SK-N-SH treated with all-trans-retinoic acid at 6 μM for 48 hours (cell line): Measurements from ENCODE around the gene MBNL3.

Experiments used
- ATAC-seq: fragments of 200-7000 bp; cut with Tn5 transposase; 3 replicates; pipeline ENCODE4 v1.9.1; 2020; ENCODE audit warnings: mild to moderate bottlenecking, moderate library complexity
- ARNTL ChIP-seq: fragments of 450-650 bp; formaldehyde crosslinking; IDR thresholded peaks from 2 replicates; pipeline ENCODE4 v1.5.0; 2020; ENCODE audit warnings: low read depth, mild to moderate bottlenecking, moderate library complexity, borderline replicate concordance
- BACH2 ChIP-seq: fragments of 250-450 bp; sonication (Bioruptor Pico); IDR thresholded peaks from 2 replicates; pipeline ENCODE4 v1.9.0; 2021; ENCODE audit warnings: mild to moderate bottlenecking, borderline replicate concordance
- CSDC2 ChIP-seq: fragments of 250-450 bp; sonication (Bioruptor Pico); IDR thresholded peaks from 2 replicates; pipeline ENCODE4 v1.5.0; 2020; ENCODE audit warnings: mild to moderate bottlenecking, moderate library complexity
- ESRRG ChIP-seq: fragments of 250-450 bp; sonication (Bioruptor Pico); IDR thresholded peaks from 2 replicates; pipeline ENCODE4 v1.6.1; 2021; ENCODE audit warnings: mild to moderate bottlenecking
- GLIS3 ChIP-seq: fragments of 250-450 bp; sonication (Bioruptor Pico); IDR thresholded peaks from 2 replicates; pipeline ENCODE4 v1.5.0; 2020; ENCODE audit warnings: mild to moderate bottlenecking, moderate library complexity
- ISL1 ChIP-seq: fragments of 250-450 bp; sonication (Bioruptor Pico); IDR thresholded peaks from 2 replicates; pipeline ENCODE4 v2.1.2; 2022; ENCODE audit warnings: mild to moderate bottlenecking, moderate library complexity
- OSR1 ChIP-seq: fragments of 250-450 bp; sonication (Bioruptor Pico); IDR thresholded peaks from 2 replicates; pipeline ENCODE4 v1.8.0; 2022; ENCODE audit warnings: moderate library complexity, mild to moderate bottlenecking, inconsistent platforms
- PPARA ChIP-seq: fragments of 250-450 bp; sonication (Bioruptor Pico); IDR thresholded peaks from 2 replicates; pipeline ENCODE4 v1.5.0; 2020; ENCODE audit warnings: mild to moderate bottlenecking, borderline replicate concordance
- RARB ChIP-seq: fragments of 250-450 bp; sonication (Bioruptor Pico); IDR thresholded peaks from 2 replicates; pipeline ENCODE4 v1.8.0; 2021; ENCODE audit warnings: mild to moderate bottlenecking, moderate library complexity
- SNAI2 ChIP-seq: fragments of 250-450 bp; sonication (Bioruptor Pico); IDR thresholded peaks from 2 replicates; pipeline ENCODE4 v1.5.0; 2020; ENCODE audit warnings: mild to moderate bottlenecking, moderate library complexity
- TCF4 ChIP-seq: fragments of 250-450 bp; sonication (Bioruptor Pico); IDR thresholded peaks from 2 replicates; pipeline ENCODE4 v1.8.0; 2021; ENCODE audit warnings: mild to moderate bottlenecking, moderate library complexity, borderline replicate concordance
- TOX ChIP-seq: fragments of 250-450 bp; sonication (Bioruptor Pico); IDR thresholded peaks from 2 replicates; pipeline ENCODE4 v1.8.0; 2021; ENCODE audit warnings: mild to moderate bottlenecking, moderate library complexity, borderline replicate concordance
- ZFP3 ChIP-seq: fragments of 250-450 bp; sonication (Bioruptor Pico); IDR thresholded peaks from 2 replicates; pipeline ENCODE4 v1.5.0; 2020; ENCODE audit warnings: mild to moderate bottlenecking, moderate library complexity
- ZFP30 ChIP-seq: fragments of 450-650 bp; formaldehyde crosslinking; IDR thresholded peaks from 2 replicates; pipeline ENCODE4 v1.5.0; 2022; ENCODE audit warnings: mild to moderate bottlenecking, moderate library complexity
- ZNF70 ChIP-seq: fragments of 450-650 bp; formaldehyde crosslinking; IDR thresholded peaks from 2 replicates; pipeline ENCODE4 v1.5.0; 2020; ENCODE audit warnings: mild to moderate bottlenecking, moderate library complexity
- ZNF8 ChIP-seq: fragments of 450-650 bp; formaldehyde crosslinking; IDR thresholded peaks from 2 replicates; pipeline ENCODE4 v1.5.0; 2020; ENCODE audit warnings: mild to moderate bottlenecking, moderate library complexity
- TF ChIP-seq, protein P1 (sequence below): fragments of 250-450 bp; sonication (Bioruptor Pico); IDR thresholded peaks from 2 replicates; pipeline ENCODE4 v1.8.0; 2020; ENCODE audit warnings: mild to moderate bottlenecking, moderate library complexity, borderline replicate concordance
- TF ChIP-seq, protein P2 (sequence below): fragments of 250-450 bp; sonication (Bioruptor Pico); IDR thresholded peaks from 2 replicates; pipeline ENCODE4 v1.5.0; 2020; ENCODE audit warnings: mild to moderate bottlenecking, moderate library complexity
- TF ChIP-seq, protein P3 (sequence below): fragments of 250-450 bp; sonication (Bioruptor Pico); IDR thresholded peaks from 2 replicates; pipeline ENCODE4 v1.5.1; 2020; ENCODE audit warnings: low read depth, mild to moderate bottlenecking, moderate library complexity
- TF ChIP-seq, protein P4 (sequence below): fragments of 250-450 bp; sonication (Bioruptor Pico); IDR thresholded peaks from 2 replicates; pipeline ENCODE4 v1.5.1; 2021; ENCODE audit warnings: mild to moderate bottlenecking, moderate library complexity

MBNL3 gene

DNA sequence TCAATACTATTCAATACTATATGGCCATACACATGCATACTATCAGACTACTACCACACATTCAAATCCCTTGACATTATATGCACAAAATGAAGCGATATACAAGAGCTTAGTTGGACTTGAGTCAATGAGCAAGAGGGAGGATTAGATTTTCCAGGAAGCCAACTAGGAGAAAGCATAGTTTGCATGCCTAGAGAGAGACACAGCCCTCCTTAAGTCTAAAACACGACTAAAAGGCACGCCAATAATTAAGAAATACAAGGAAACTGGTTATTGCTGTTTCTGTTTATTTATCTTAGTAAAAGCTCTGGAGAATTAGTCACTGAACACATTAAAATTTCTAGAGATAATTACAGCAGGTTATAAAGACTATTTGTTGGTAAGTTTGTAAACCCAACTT lies 21.8 kb downstream of the MBNL3 start:
- no peak for ATAC-seq

DNA sequence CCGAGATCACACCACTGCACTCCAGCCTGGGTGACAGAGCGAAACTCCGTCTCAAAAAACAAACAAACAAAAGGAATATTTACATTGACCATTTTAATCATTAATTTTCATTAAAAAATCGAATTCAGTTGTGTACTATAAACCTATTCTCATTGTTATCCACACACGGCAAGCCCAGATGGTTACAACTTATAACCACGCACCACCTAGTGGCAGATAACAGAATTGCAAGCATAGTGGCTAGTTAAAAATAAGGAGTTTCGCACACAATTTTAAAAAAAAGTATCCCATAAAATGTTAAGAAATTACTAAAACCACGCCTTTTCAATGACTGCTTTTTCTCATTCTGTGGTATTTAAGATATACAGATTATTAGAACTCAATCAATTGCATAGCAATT lies 25.4 kb downstream of the MBNL3 start:
- TF ChIP-seq ZFP30 (CRISPR knock-in tag) = no peak
- TF ChIP-seq ZNF8 (CRISPR knock-in tag) = no peak
- TF ChIP-seq ZNF70 = no peak
- TF ChIP-seq TCF4 = no peak
- TF ChIP-seq PPARA = no peak
- TF ChIP-seq ESRRG = no peak
- TF ChIP-seq, protein P1, sequence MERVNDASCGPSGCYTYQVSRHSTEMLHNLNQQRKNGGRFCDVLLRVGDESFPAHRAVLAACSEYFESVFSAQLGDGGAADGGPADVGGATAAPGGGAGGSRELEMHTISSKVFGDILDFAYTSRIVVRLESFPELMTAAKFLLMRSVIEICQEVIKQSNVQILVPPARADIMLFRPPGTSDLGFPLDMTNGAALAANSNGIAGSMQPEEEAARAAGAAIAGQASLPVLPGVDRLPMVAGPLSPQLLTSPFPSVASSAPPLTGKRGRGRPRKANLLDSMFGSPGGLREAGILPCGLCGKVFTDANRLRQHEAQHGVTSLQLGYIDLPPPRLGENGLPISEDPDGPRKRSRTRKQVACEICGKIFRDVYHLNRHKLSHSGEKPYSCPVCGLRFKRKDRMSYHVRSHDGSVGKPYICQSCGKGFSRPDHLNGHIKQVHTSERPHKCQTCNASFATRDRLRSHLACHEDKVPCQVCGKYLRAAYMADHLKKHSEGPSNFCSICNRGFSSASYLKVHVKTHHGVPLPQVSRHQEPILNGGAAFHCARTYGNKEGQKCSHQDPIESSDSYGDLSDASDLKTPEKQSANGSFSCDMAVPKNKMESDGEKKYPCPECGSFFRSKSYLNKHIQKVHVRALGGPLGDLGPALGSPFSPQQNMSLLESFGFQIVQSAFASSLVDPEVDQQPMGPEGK (CRISPR knock-in tag) = no peak
- TF ChIP-seq, protein P2, sequence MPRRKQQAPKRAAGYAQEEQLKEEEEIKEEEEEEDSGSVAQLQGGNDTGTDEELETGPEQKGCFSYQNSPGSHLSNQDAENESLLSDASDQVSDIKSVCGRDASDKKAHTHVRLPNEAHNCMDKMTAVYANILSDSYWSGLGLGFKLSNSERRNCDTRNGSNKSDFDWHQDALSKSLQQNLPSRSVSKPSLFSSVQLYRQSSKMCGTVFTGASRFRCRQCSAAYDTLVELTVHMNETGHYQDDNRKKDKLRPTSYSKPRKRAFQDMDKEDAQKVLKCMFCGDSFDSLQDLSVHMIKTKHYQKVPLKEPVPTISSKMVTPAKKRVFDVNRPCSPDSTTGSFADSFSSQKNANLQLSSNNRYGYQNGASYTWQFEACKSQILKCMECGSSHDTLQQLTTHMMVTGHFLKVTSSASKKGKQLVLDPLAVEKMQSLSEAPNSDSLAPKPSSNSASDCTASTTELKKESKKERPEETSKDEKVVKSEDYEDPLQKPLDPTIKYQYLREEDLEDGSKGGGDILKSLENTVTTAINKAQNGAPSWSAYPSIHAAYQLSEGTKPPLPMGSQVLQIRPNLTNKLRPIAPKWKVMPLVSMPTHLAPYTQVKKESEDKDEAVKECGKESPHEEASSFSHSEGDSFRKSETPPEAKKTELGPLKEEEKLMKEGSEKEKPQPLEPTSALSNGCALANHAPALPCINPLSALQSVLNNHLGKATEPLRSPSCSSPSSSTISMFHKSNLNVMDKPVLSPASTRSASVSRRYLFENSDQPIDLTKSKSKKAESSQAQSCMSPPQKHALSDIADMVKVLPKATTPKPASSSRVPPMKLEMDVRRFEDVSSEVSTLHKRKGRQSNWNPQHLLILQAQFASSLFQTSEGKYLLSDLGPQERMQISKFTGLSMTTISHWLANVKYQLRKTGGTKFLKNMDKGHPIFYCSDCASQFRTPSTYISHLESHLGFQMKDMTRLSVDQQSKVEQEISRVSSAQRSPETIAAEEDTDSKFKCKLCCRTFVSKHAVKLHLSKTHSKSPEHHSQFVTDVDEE = no peak
- no peak for TF ChIP-seq RARB (CRISPR knock-in tag)
- TF ChIP-seq ISL1 (CRISPR knock-in tag) = no peak
- TF ChIP-seq BACH2 = no peak
- no peak for TF ChIP-seq ZFP3
- TF ChIP-seq, protein P3, sequence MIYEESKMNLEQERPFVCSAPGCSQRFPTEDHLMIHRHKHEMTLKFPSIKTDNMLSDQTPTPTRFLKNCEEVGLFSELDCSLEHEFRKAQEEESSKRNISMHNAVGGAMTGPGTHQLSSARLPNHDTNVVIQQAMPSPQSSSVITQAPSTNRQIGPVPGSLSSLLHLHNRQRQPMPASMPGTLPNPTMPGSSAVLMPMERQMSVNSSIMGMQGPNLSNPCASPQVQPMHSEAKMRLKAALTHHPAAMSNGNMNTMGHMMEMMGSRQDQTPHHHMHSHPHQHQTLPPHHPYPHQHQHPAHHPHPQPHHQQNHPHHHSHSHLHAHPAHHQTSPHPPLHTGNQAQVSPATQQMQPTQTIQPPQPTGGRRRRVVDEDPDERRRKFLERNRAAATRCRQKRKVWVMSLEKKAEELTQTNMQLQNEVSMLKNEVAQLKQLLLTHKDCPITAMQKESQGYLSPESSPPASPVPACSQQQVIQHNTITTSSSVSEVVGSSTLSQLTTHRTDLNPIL (CRISPR knock-in tag) = no peak
- TF ChIP-seq GLIS3 (CRISPR knock-in tag) = no peak
- TF ChIP-seq ARNTL (CRISPR knock-in tag) = no peak
- no peak for TF ChIP-seq OSR1 (CRISPR knock-in tag)
- ATAC-seq = no peak

More for the DNA sequence above, 21.8 kb downstream of the MBNL3 start:
- TF ChIP-seq, protein P2 = no peak
- TF ChIP-seq PPARA (no peak), RARB (CRISPR knock-in tag) (no peak), BACH2 (no peak), CSDC2 (CRISPR knock-in tag) (no peak), TOX (no peak), ZFP30 (CRISPR knock-in tag) (no peak)
- TF ChIP-seq, protein P3 (CRISPR knock-in tag) = no peak

DNA sequence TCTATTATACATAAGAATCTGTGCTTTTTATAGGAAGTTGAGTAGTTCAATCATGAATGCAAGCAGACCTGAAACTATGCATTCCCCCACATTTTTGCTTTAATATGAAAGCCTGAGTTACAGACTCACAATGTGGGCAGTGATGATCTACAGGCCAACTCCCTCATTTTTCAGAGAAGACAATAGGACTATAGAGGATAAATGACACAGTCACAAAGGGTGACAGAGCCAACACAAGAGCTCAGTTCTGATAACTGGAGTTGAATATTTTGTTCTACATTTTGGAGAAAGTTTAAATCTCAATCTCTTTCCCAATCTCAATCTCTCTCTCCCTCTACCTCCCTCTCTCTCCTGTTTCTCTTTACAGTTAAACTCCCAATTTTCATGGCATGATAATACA lies 27.0 kb downstream of the MBNL3 start:
- no peak for ATAC-seq
- TF ChIP-seq, protein P1 (CRISPR knock-in tag) = no peak
- no peak for TF ChIP-seq PPARA
- no peak for TF ChIP-seq ZFP30 (CRISPR knock-in tag)
- no peak for TF ChIP-seq SNAI2
- no peak for TF ChIP-seq TCF4
- TF ChIP-seq ZNF8 (CRISPR knock-in tag) = no peak
- TF ChIP-seq, protein P4, sequence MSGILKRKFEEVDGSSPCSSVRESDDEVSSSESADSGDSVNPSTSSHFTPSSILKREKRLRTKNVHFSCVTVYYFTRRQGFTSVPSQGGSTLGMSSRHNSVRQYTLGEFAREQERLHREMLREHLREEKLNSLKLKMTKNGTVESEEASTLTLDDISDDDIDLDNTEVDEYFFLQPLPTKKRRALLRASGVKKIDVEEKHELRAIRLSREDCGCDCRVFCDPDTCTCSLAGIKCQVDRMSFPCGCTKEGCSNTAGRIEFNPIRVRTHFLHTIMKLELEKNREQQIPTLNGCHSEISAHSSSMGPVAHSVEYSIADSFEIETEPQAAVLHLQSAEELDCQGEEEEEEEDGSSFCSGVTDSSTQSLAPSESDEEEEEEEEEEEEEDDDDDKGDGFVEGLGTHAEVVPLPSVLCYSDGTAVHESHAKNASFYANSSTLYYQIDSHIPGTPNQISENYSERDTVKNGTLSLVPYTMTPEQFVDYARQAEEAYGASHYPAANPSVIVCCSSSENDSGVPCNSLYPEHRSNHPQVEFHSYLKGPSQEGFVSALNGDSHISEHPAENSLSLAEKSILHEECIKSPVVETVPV (CRISPR knock-in tag) = no peak
- TF ChIP-seq, protein P3 (CRISPR knock-in tag) = no peak
- TF ChIP-seq ZFP3 = no peak
- TF ChIP-seq RARB (CRISPR knock-in tag) = no peak
